Fibroblast of skin of right biceps (primary cell): ENCODE results near the gene UGT1A9.

Source experiments
- DNase-seq: peaks from one replicate; pipeline ENCODE4 v3.0.0-alpha.2; 2013

The UGT1A9 gene

GRCh38 chr2:233819884-233820773, 148.4 kb downstream of the UGT1A9 start:
- DNase-seq = no peak

DNA sequence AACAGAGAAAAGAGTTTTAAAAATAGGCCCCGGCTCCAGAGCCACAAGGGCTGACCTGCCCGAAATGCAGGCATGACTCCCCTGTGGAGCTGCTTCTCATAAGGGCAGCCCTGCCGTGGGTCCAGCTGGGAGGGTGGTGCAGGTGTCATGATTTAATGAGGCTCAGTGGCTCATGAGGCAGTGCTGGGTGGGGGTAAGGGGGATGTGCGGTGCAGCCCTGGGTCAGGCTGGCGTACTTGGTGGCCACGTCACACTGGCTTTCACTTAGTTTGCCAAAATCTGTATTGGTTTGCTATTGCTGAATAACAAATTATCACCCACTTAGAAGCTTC, 149.0 kb downstream of the UGT1A9 start:
- DNase-seq = no peak

DNA sequence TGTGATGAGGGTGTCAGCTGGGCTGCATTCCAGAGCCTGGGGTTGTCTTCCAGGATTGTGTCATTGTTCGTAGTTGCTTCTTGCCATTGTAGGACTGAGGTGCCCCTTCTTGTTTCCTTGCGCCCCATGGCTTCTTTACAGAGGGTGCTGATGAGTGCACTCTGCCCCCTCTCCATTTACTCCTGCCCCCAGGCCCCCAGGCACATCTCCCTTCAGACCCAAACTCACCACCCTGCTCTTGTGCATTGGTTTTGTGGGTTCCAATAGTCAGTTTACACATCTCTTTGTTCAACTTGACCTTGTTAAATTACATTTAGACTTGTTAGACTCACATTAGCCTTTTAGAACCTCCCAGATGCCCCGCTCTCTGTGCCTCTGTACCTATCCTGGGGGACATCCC, 149.5 kb downstream of the UGT1A9 start:
- DNase-seq = no peak

DNA sequence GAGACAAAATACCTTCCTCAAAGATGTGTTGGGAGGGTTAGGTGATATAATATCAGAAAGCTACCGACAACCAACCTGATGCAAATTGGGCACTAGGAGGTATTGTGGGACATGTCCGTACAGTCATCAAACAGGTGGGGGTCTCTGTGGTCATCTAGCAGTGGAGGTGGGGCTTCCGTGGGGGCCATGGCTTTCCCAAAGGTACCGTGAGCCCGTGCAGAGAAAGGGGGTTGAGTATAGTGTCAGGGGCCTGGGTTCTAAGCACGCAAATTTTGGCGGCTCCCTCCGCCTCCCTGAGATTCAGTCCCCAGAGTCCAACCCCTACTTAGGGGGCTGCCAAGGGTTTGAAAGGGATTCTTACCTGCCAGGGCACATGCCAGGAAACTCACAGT, 150.0 kb downstream of the UGT1A9 start:
- DNase-seq = no peak

GRCh38 chr2:233822101-233822771, 150.5 kb downstream of the UGT1A9 start:
- DNase-seq = no peak
